IPS-18c (cell line): ENCODE data around the gene NOP10.

Source experiments
- H3K4me3 ChIP-seq: 2 replicates; pipeline ENCODE4 v1.7.0; 2013; ENCODE audit warnings: low read depth, mild to moderate bottlenecking, low read length, moderate library complexity; ENCODE audit not compliant: insufficient read depth
- H3K9me3 ChIP-seq: one replicate; pipeline ENCODE4 v1.6.1; 2013; ENCODE audit warnings: mild to moderate bottlenecking, low read length, moderate library complexity; ENCODE audit not compliant: control insufficient read depth, insufficient read depth

The NOP10 gene

GRCh38 chr15:34338347-34338746, 4.6 kb downstream of the NOP10 start:
- Histone ChIP-seq H3K9me3 (peaks cover 1% of the 10 kb centered on the region), H3K4me3 (peak overlapping the region; percentile 76)

- H3K4me3 ChIP-seq = peak within 1 kb of the TSS; percentile 76
Measured at GRCh38 chr15:34337557-34338306, 5.2 kb downstream of the NOP10 start, which contains the start of gene SLC12A6. Gene SLC12A6 (minus strand): TSS chr15:34337781. CDS start chr15:34336680, 1,101 bp downstream.

GRCh38 chr15:34336991-34337556, 5.9 kb downstream of the NOP10 start:
- H3K4me3 ChIP-seq = peak overlapping the region; percentile 76
- H3K9me3 ChIP-seq = peaks cover 3% of the 10 kb centered on the region

More at GRCh38 chr15:34337557-34338306, 5.2 kb downstream of the NOP10 start, which contains the start of gene SLC12A6:
- H3K9me3 ChIP-seq = peaks cover 3% of the 10 kb centered on the region

DNA sequence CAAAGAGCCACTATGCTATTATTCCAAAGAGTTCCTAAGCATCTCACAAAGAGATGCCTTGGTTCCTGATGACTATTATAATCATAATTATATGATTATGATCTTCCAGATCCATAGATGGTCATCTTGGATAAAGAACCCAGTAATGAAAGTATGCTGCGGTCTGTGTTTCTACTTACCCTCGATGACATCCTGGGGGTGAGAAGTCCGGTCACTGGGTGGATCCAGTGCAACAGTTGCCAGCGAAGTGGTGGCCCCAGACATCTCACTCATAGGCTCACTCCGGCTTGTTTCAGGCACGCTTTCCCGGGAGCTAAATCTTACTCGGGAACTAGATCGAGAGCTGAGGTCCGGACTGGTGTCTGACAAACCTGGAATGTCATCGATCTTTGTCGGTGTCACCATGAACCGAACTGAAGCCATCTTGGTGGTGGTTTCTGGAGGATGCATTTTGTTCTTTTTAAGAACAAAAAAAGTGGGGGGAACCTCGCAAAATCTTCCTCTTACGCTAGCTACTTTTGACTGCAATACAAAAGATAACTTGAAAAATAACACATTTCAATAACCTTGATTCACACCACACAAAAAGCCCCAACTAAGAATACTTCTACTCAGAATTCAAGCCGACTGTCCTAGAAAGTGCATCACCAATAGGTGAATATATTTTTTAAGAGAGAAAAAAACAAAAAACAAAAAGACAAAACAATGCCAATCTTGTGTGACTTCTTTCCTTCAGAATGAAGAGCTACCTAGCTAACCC, 6.5 kb downstream of the NOP10 start:
- Histone ChIP-seq H3K4me3 (peak overlapping the region; percentile 76; the same call in 1 of the 2 replicates), H3K9me3 (peaks cover 3% of the 10 kb centered on the region)

DNA sequence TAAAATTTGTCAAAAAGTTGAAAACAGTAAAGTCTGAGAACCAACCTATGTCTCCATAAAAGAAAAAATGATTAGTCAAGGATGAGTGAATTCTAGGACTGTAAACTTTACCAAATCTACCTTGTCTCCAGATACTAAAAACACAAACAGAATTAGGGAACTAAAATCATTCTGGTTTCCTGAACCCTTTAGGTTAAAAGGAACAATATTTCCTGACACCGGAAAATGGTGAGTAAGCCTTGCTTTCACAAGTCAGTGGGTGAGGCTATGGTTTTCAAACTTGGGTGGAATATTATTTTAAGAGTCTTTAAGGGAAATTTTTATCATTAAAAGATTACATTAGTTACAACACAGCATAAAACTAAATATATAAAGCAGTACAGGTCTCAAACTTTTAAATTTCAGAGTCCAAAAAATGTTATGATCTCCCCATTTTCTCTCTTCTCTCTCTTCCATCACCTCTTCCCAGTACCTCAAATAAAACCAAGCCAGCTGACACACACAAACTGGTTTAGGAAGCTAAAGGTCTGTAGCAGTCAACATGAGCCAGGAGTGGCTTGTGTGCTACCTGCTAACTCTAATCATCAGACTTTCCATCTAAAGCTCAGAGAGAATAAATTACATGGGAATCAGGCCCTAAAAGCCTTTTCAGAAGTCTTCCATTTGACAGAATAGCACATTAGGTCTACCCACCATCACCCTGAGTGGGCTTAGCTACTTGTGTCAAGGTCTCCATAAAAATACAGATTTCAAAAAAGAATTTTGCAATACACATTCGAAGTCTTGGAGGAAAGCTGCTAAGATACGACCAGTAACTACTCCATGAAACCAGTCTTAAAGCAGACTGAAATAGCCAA, 7.5 kb downstream of the NOP10 start:
- Histone ChIP-seq H3K4me3 (no peak overlapping the region), H3K9me3 (peaks cover 3% of the 10 kb centered on the region)

- Histone ChIP-seq H3K4me3 (no peak overlapping the region), H3K9me3 (peaks cover 3% of the 10 kb centered on the region)
Measured at GRCh38 chr15:34334672-34335071, 8.3 kb downstream of the NOP10 start.

GRCh38 chr15:34332553-34333120, 10.3 kb downstream of the NOP10 start:
- H3K4me3 ChIP-seq = no peak overlapping the region
- peaks cover 3% of the 10 kb centered on the region for H3K9me3 ChIP-seq

GRCh38 chr15:34331809-34332208, 11.1 kb downstream of the NOP10 start:
- Histone ChIP-seq H3K4me3 (no peak overlapping the region), H3K9me3 (peaks cover 3% of the 10 kb centered on the region)

DNA sequence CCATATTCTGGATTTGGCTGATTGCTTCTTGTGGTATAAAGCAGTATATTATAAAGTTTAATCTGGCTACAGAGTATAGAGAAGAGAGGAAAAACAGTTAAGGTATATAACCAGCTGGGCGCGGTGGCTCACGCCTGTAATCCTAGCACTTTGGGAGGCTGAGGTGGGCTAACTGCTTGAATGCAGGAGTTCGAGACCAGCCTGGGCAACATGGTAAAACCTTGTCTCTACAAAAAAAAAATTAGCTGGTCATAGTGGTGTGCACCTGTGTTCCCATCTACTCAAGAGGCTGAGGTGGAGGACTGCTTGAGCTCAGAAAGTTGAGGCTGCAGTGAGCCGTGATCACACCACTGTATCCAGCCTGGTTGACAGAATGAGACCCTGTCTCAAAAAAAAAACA, 12.7 kb downstream of the NOP10 start:
- no peak overlapping the region for H3K4me3 ChIP-seq
- peaks cover 3% of the 10 kb centered on the region for H3K9me3 ChIP-seq

- Histone ChIP-seq H3K9me3 (peaks cover 3% of the 10 kb centered on the region), H3K4me3 (no peak overlapping the region)
Measured at GRCh38 chr15:34329006-34329405, 13.9 kb downstream of the NOP10 start.

- Histone ChIP-seq H3K9me3 (no peaks in the 10 kb centered on the region), H3K4me3 (no peak overlapping the region)
Measured at GRCh38 chr15:34327906-34328305, 15.0 kb downstream of the NOP10 start.

DNA sequence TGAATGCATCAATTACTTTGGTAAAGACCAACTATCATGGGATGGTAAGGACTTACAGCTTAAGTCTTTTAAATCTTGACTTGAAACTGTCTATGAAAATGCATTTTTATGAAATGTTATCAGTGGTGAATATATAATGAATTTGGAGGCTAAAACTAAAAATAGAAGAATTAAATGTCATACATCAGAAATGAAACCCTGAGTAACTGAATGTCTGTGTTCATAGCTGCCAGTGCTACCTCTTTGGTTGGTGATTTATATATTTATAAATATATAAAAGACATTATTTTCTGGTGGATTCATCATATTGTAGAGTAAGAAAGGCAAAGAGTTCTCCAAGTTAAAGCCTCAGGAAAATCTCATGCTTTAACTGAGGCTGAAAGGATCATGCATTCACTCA, 17.6 kb downstream of the NOP10 start:
- Histone ChIP-seq H3K9me3 (no peaks in the 10 kb centered on the region), H3K4me3 (no peak overlapping the region)

- no peak overlapping the region for H3K4me3 ChIP-seq
Measured at GRCh38 chr15:34324933-34325332, 18.0 kb downstream of the NOP10 start.

DNA sequence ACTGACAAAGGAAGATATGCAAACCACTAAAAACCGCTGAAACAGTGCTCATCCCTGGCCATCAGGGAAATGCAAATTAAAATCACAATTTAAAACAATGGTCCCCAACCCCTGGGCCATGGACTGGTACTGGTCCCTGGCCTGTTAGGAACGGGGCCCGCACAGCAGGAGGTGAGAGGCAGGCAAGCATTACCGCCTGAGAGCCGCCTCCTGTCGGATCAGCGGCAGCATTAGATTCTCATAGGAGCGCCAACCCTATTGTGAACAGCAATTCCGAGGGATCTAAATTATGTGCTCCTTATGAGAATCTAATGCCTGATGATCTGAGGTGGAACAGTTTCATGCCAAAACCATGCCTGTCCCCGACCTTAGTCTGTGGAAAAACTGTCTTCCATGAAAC, 19.7 kb downstream of the NOP10 start:
- no peak overlapping the region for H3K4me3 ChIP-seq
- no peaks in the 10 kb centered on the region for H3K9me3 ChIP-seq

More at GRCh38 chr15:34324933-34325332, 18.0 kb downstream of the NOP10 start:
- no peaks in the 10 kb centered on the region for H3K9me3 ChIP-seq

DNA sequence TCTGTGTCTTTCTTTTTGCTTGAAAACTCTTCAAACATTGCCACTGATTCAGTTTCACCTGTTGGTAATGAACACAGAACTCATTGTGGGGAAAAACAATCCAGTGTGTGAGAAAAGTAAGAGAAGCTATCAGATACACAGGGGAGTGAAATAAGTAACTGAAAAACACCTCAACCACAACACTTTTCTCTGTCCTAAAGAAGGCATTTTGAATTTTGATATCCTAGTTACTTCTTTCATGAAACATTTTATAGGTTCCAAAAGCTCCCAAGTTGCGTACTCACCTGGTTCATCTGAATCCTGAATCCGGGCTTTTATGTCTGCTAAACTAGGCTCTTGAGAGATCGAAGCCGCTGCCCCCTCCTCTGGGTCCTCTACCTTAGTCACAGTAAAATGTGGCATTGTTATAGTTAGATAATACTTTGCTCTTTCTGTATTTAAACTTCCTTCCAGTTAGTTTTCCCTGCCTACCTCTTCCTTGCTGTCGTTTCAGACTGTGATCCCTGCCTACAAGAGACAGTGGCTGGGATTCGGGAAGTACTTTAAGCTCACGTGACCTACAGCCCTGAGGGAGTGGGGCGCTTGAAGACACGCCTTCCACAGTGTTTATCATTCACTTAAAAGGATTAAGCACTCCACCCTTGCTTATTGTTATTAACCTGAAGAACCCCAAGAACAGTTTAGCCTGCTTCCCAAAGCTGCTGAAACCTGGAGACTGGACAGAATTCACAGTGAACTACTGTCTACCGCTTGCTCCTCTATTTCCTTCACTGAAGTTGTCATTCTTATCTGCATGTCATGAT, 24.5 kb downstream of the NOP10 start:
- Histone ChIP-seq H3K4me3 (peak overlapping the region; percentile 36; the same call in 1 of the 2 replicates), H3K9me3 (no peaks in the 10 kb centered on the region)
